Measurements from ENCODE around the gene GRID1.

Gene GRID1

GRCh38 chr10:85611093-85611740, 755.4 kb downstream of the GRID1 start:
- Mint-ChIP-seq H3K36me3 (no peaks in the 10 kb centered on the region), H3K27me3 (no peaks in the 10 kb centered on the region), H3K9me3 (ENCODE audit: low read depth) (no peaks in the 10 kb centered on the region), H3K4me3 (no peak overlapping the region), H3K27ac (no peak overlapping the region), H3K4me1 (ENCODE audit: low read depth) (peaks cover 53% of the 10 kb centered on the region)

GRCh38 chr10:85610381-85611092, 756.1 kb downstream of the GRID1 start:
- peaks cover 52% of the 10 kb centered on the region for H3K4me1 Mint-ChIP-seq (ENCODE audit: low read depth)
- no peak overlapping the region for H3K4me3 Mint-ChIP-seq
- H3K27me3 Mint-ChIP-seq: no peaks in the 10 kb centered on the region
- H3K36me3 Mint-ChIP-seq: no peaks in the 10 kb centered on the region
- H3K27ac Mint-ChIP-seq: no peak overlapping the region
- no peaks in the 10 kb centered on the region for H3K9me3 Mint-ChIP-seq (ENCODE audit: low read depth)

- Mint-ChIP-seq H3K4me3 (no peak overlapping the region), H3K27ac (no peak overlapping the region)
These were observed 757.1 kb downstream of the GRID1 start for GRCh38 chr10:85609509-85609908.

GRCh38 chr10:85608706-85609105, 757.9 kb downstream of the GRID1 start:
- H3K4me1 Mint-ChIP-seq (ENCODE audit: low read depth): peaks cover 34% of the 10 kb centered on the region
- H3K9me3 Mint-ChIP-seq (ENCODE audit: low read depth): no peaks in the 10 kb centered on the region
- H3K27me3 Mint-ChIP-seq: no peaks in the 10 kb centered on the region
- H3K4me3 Mint-ChIP-seq: no peak overlapping the region
- H3K36me3 Mint-ChIP-seq: no peaks in the 10 kb centered on the region
- H3K27ac Mint-ChIP-seq: no peak overlapping the region

More at GRCh38 chr10:85609509-85609908, 757.1 kb downstream of the GRID1 start:
- Mint-ChIP-seq H3K9me3 (ENCODE audit: low read depth) (no peaks in the 10 kb centered on the region), H3K4me1 (ENCODE audit: low read depth) (peaks cover 42% of the 10 kb centered on the region), H3K27me3 (no peaks in the 10 kb centered on the region), H3K36me3 (no peaks in the 10 kb centered on the region)

GRCh38 chr10:85607043-85607695, 759.4 kb downstream of the GRID1 start:
- Mint-ChIP-seq H3K4me3 (no peak overlapping the region), H3K27me3 (no peaks in the 10 kb centered on the region), H3K27ac (no peak overlapping the region), H3K36me3 (no peaks in the 10 kb centered on the region), H3K9me3 (ENCODE audit: low read depth) (no peaks in the 10 kb centered on the region), H3K4me1 (ENCODE audit: low read depth) (peaks cover 20% of the 10 kb centered on the region)

- Mint-ChIP-seq H3K27ac (no peak overlapping the region), H3K4me1 (ENCODE audit: low read depth) (peaks cover 12% of the 10 kb centered on the region), H3K4me3 (no peak overlapping the region), H3K9me3 (ENCODE audit: low read depth) (no peaks in the 10 kb centered on the region), H3K36me3 (no peaks in the 10 kb centered on the region), H3K27me3 (no peaks in the 10 kb centered on the region)
These were observed 760.2 kb downstream of the GRID1 start for GRCh38 chr10:85606401-85606800.

GRCh38 chr10:85604884-85605283, 761.7 kb downstream of the GRID1 start:
- Mint-ChIP-seq H3K9me3 (ENCODE audit: low read depth) (no peaks in the 10 kb centered on the region), H3K27ac (no peak overlapping the region), H3K4me3 (no peak overlapping the region), H3K4me1 (ENCODE audit: low read depth) (no peaks in the 10 kb centered on the region), H3K36me3 (no peaks in the 10 kb centered on the region), H3K27me3 (no peaks in the 10 kb centered on the region)

GRCh38 chr10:85604136-85604725, 762.4 kb downstream of the GRID1 start:
- no peaks in the 10 kb centered on the region for H3K36me3 Mint-ChIP-seq
- H3K27ac Mint-ChIP-seq: no peak overlapping the region
- no peaks in the 10 kb centered on the region for H3K27me3 Mint-ChIP-seq
- no peaks in the 10 kb centered on the region for H3K4me1 Mint-ChIP-seq (ENCODE audit: low read depth)
- H3K9me3 Mint-ChIP-seq (ENCODE audit: low read depth): no peaks in the 10 kb centered on the region
- H3K4me3 Mint-ChIP-seq: no peak overlapping the region

- H3K36me3 Mint-ChIP-seq: no peaks in the 10 kb centered on the region
- H3K27me3 Mint-ChIP-seq: no peaks in the 10 kb centered on the region
- no peaks in the 10 kb centered on the region for H3K9me3 Mint-ChIP-seq (ENCODE audit: low read depth)
These were observed 763.2 kb downstream of the GRID1 start for GRCh38 chr10:85603151-85603940.

GRCh38 chr10:85602713-85603112, 763.9 kb downstream of the GRID1 start:
- H3K27ac Mint-ChIP-seq: no peak overlapping the region

More at GRCh38 chr10:85603151-85603940, 763.2 kb downstream of the GRID1 start:
- Mint-ChIP-seq H3K4me3 (no peak overlapping the region), H3K27ac (no peak overlapping the region), H3K4me1 (ENCODE audit: low read depth) (no peaks in the 10 kb centered on the region)

GRCh38 chr10:85602306-85602705, 764.3 kb downstream of the GRID1 start:
- H3K27ac Mint-ChIP-seq: no peak overlapping the region
- H3K4me3 Mint-ChIP-seq: no peak overlapping the region
- H3K4me1 Mint-ChIP-seq (ENCODE audit: low read depth): no peaks in the 10 kb centered on the region
- no peaks in the 10 kb centered on the region for H3K36me3 Mint-ChIP-seq
- H3K9me3 Mint-ChIP-seq (ENCODE audit: low read depth): no peaks in the 10 kb centered on the region
- H3K27me3 Mint-ChIP-seq: no peaks in the 10 kb centered on the region

More at GRCh38 chr10:85602713-85603112, 763.9 kb downstream of the GRID1 start:
- no peak overlapping the region for H3K4me3 Mint-ChIP-seq
- no peaks in the 10 kb centered on the region for H3K27me3 Mint-ChIP-seq
- H3K4me1 Mint-ChIP-seq (ENCODE audit: low read depth): no peaks in the 10 kb centered on the region
- no peaks in the 10 kb centered on the region for H3K9me3 Mint-ChIP-seq (ENCODE audit: low read depth)
- H3K36me3 Mint-ChIP-seq: no peaks in the 10 kb centered on the region

- Mint-ChIP-seq H3K36me3 (no peaks in the 10 kb centered on the region), H3K27ac (no peak overlapping the region), H3K9me3 (ENCODE audit: low read depth) (no peaks in the 10 kb centered on the region), H3K4me3 (no peak overlapping the region), H3K27me3 (no peaks in the 10 kb centered on the region), H3K4me1 (ENCODE audit: low read depth) (no peaks in the 10 kb centered on the region)
These were observed 765.1 kb downstream of the GRID1 start for GRCh38 chr10:85601526-85601925.

- Mint-ChIP-seq H3K27me3 (no peaks in the 10 kb centered on the region), H3K36me3 (no peaks in the 10 kb centered on the region), H3K4me3 (no peak overlapping the region), H3K4me1 (ENCODE audit: low read depth) (no peaks in the 10 kb centered on the region), H3K27ac (no peak overlapping the region), H3K9me3 (ENCODE audit: low read depth) (no peaks in the 10 kb centered on the region)
These were observed 765.9 kb downstream of the GRID1 start for GRCh38 chr10:85600744-85601081.

- Mint-ChIP-seq H3K36me3 (no peaks in the 10 kb centered on the region), H3K27ac (no peak overlapping the region), H3K27me3 (no peaks in the 10 kb centered on the region), H3K4me1 (ENCODE audit: low read depth) (peaks cover 1% of the 10 kb centered on the region), H3K4me3 (no peak overlapping the region), H3K9me3 (ENCODE audit: low read depth) (no peaks in the 10 kb centered on the region)
These were observed 766.4 kb downstream of the GRID1 start for GRCh38 chr10:85600026-85600743.

All from activated naive CD8-positive, alpha-beta T cell (primary cell).